Activated naive CD4-positive, alpha-beta T cell treated with anti-CD3 and anti-CD28 coated beads, Interleukin-2, amount 50 U/mL, for 24 hours (primary cell): ENCODE data around the gene STX12.

ENCODE experiments used
- H3K27ac Mint-ChIP-seq: one replicate; pipeline ENCODE4 v1.8.0; 2021; ENCODE audit warnings: mild to moderate bottlenecking, mixed read lengths
- H3K27me3 Mint-ChIP-seq: one replicate; pipeline ENCODE4 v1.8.0; 2021; ENCODE audit warnings: mixed read lengths
- H3K36me3 Mint-ChIP-seq: one replicate; pipeline ENCODE4 v1.8.0; 2021; ENCODE audit warnings: mixed read lengths
- H3K4me1 Mint-ChIP-seq: one replicate; pipeline ENCODE4 v1.8.0; 2021; ENCODE audit warnings: mixed read lengths
- H3K4me3 Mint-ChIP-seq: one replicate; pipeline ENCODE4 v1.8.0; 2021; ENCODE audit warnings: mild to moderate bottlenecking, mixed read lengths
- H3K9me3 Mint-ChIP-seq: one replicate; pipeline ENCODE4 v1.8.0; 2021; ENCODE audit warnings: mixed read lengths

Gene STX12

GRCh38 chr1:27772932-27773825 is at the start of gene STX12:
Gene STX12 (plus strand): TSS chr1:27773219. CDS start chr1:27773308, 89 bp downstream.
- H3K36me3 Mint-ChIP-seq = peaks cover 5% of the 10 kb centered on the region
- H3K9me3 Mint-ChIP-seq = no peaks in the 10 kb centered on the region
- H3K4me1 Mint-ChIP-seq = peaks cover 37% of the 10 kb centered on the region
- no peaks in the 10 kb centered on the region for H3K27me3 Mint-ChIP-seq
- peak within 1 kb of the TSS; percentile 93 for H3K4me3 Mint-ChIP-seq
- peak within 1 kb of the TSS; percentile 98 for H3K27ac Mint-ChIP-seq

- Mint-ChIP-seq H3K36me3 (peaks cover 6% of the 10 kb centered on the region), H3K9me3 (no peaks in the 10 kb centered on the region), H3K27ac (no peak overlapping the region), H3K27me3 (no peaks in the 10 kb centered on the region), H3K4me3 (peak overlapping the region; percentile 87), H3K4me1 (peaks cover 24% of the 10 kb centered on the region)
Measured at GRCh38 chr1:27724961-27725373, 48.1 kb upstream of the STX12 start.

- Mint-ChIP-seq H3K4me1 (peaks cover 25% of the 10 kb centered on the region), H3K9me3 (no peaks in the 10 kb centered on the region), H3K36me3 (peaks cover 7% of the 10 kb centered on the region), H3K27me3 (no peaks in the 10 kb centered on the region), H3K4me3 (peak within 1 kb of the TSS; percentile 87), H3K27ac (peak within 1 kb of the TSS; percentile 90)
Measured at GRCh38 chr1:27725374-27726172, 47.4 kb upstream of the STX12 start, which contains the start of gene FAM76A. Gene FAM76A (plus strand): TSS chr1:27725961. CDS start chr1:27726081, 120 bp downstream.

GRCh38 chr1:27726173-27727044 is 46.6 kb upstream of the STX12 start:
- Mint-ChIP-seq H3K27ac (peak overlapping the region; percentile 46), H3K4me1 (peaks cover 29% of the 10 kb centered on the region), H3K9me3 (no peaks in the 10 kb centered on the region), H3K4me3 (peak overlapping the region; percentile 84), H3K36me3 (peaks cover 11% of the 10 kb centered on the region), H3K27me3 (no peaks in the 10 kb centered on the region)

GRCh38 chr1:27727126-27727525 is 45.9 kb upstream of the STX12 start:
- Mint-ChIP-seq H3K4me1 (peaks cover 29% of the 10 kb centered on the region), H3K4me3 (peak overlapping the region; percentile 84), H3K9me3 (no peaks in the 10 kb centered on the region), H3K27me3 (no peaks in the 10 kb centered on the region), H3K27ac (no peak overlapping the region), H3K36me3 (peaks cover 11% of the 10 kb centered on the region)

GRCh38 chr1:27736252-27736651 is 36.8 kb upstream of the STX12 start:
- no peak overlapping the region for H3K27ac Mint-ChIP-seq
- H3K4me3 Mint-ChIP-seq = no peak overlapping the region
- H3K36me3 Mint-ChIP-seq = peaks cover 13% of the 10 kb centered on the region

GRCh38 chr1:27741121-27741520 is 31.9 kb upstream of the STX12 start:
- peaks cover 16% of the 10 kb centered on the region for H3K36me3 Mint-ChIP-seq
- no peak overlapping the region for H3K27ac Mint-ChIP-seq
- no peaks in the 10 kb centered on the region for H3K9me3 Mint-ChIP-seq
- H3K4me3 Mint-ChIP-seq = no peak overlapping the region
- H3K4me1 Mint-ChIP-seq = no peaks in the 10 kb centered on the region
- no peaks in the 10 kb centered on the region for H3K27me3 Mint-ChIP-seq

More at GRCh38 chr1:27736252-27736651, 36.8 kb upstream of the STX12 start:
- no peaks in the 10 kb centered on the region for H3K4me1 Mint-ChIP-seq
- H3K27me3 Mint-ChIP-seq = no peaks in the 10 kb centered on the region
- H3K9me3 Mint-ChIP-seq = no peaks in the 10 kb centered on the region

- no peaks in the 10 kb centered on the region for H3K27me3 Mint-ChIP-seq
- no peaks in the 10 kb centered on the region for H3K9me3 Mint-ChIP-seq
- no peaks in the 10 kb centered on the region for H3K4me1 Mint-ChIP-seq
- no peak overlapping the region for H3K4me3 Mint-ChIP-seq
- H3K36me3 Mint-ChIP-seq = peaks cover 14% of the 10 kb centered on the region
- H3K27ac Mint-ChIP-seq = no peak overlapping the region
Measured at GRCh38 chr1:27744556-27744955, 28.5 kb upstream of the STX12 start.

GRCh38 chr1:27745466-27745865 is 27.6 kb upstream of the STX12 start:
- no peaks in the 10 kb centered on the region for H3K27me3 Mint-ChIP-seq
- H3K4me3 Mint-ChIP-seq = no peak overlapping the region
- H3K9me3 Mint-ChIP-seq = no peaks in the 10 kb centered on the region
- H3K27ac Mint-ChIP-seq = peak overlapping the region; percentile 13
- H3K4me1 Mint-ChIP-seq = no peaks in the 10 kb centered on the region
- H3K36me3 Mint-ChIP-seq = peaks cover 16% of the 10 kb centered on the region

- Mint-ChIP-seq H3K27me3 (no peaks in the 10 kb centered on the region), H3K4me1 (no peaks in the 10 kb centered on the region), H3K27ac (no peak overlapping the region), H3K9me3 (no peaks in the 10 kb centered on the region), H3K36me3 (peaks cover 14% of the 10 kb centered on the region), H3K4me3 (no peak overlapping the region)
Measured at GRCh38 chr1:27752360-27752759, 20.7 kb upstream of the STX12 start.

GRCh38 chr1:27755286-27755685 is 17.7 kb upstream of the STX12 start:
- H3K27ac Mint-ChIP-seq = no peak overlapping the region
- no peak overlapping the region for H3K4me3 Mint-ChIP-seq
- no peaks in the 10 kb centered on the region for H3K9me3 Mint-ChIP-seq
- no peaks in the 10 kb centered on the region for H3K4me1 Mint-ChIP-seq
- H3K27me3 Mint-ChIP-seq = no peaks in the 10 kb centered on the region
- peaks cover 14% of the 10 kb centered on the region for H3K36me3 Mint-ChIP-seq

- H3K4me3 Mint-ChIP-seq = no peak overlapping the region
- H3K4me1 Mint-ChIP-seq = no peaks in the 10 kb centered on the region
- H3K36me3 Mint-ChIP-seq = peaks cover 12% of the 10 kb centered on the region
- H3K27me3 Mint-ChIP-seq = no peaks in the 10 kb centered on the region
- no peak overlapping the region for H3K27ac Mint-ChIP-seq
- H3K9me3 Mint-ChIP-seq = no peaks in the 10 kb centered on the region
Measured at GRCh38 chr1:27755865-27756264, 17.2 kb upstream of the STX12 start.

- peaks cover 8% of the 10 kb centered on the region for H3K36me3 Mint-ChIP-seq
- no peaks in the 10 kb centered on the region for H3K27me3 Mint-ChIP-seq
- H3K27ac Mint-ChIP-seq = no peak overlapping the region
- no peaks in the 10 kb centered on the region for H3K9me3 Mint-ChIP-seq
- H3K4me3 Mint-ChIP-seq = no peak overlapping the region
- H3K4me1 Mint-ChIP-seq = no peaks in the 10 kb centered on the region
Measured at GRCh38 chr1:27759236-27759635, 13.8 kb upstream of the STX12 start.

- no peaks in the 10 kb centered on the region for H3K9me3 Mint-ChIP-seq
- H3K27ac Mint-ChIP-seq = peak overlapping the region; percentile 69
- peaks cover 6% of the 10 kb centered on the region for H3K36me3 Mint-ChIP-seq
- H3K27me3 Mint-ChIP-seq = no peaks in the 10 kb centered on the region
- H3K4me1 Mint-ChIP-seq = no peaks in the 10 kb centered on the region
- H3K4me3 Mint-ChIP-seq = no peak overlapping the region
Measured at GRCh38 chr1:27760426-27760825, 12.6 kb upstream of the STX12 start.

- Mint-ChIP-seq H3K4me3 (no peak overlapping the region), H3K27ac (no peak overlapping the region), H3K4me1 (no peaks in the 10 kb centered on the region), H3K36me3 (peaks cover 6% of the 10 kb centered on the region), H3K27me3 (no peaks in the 10 kb centered on the region), H3K9me3 (no peaks in the 10 kb centered on the region)
Measured at GRCh38 chr1:27762033-27762432, 11.0 kb upstream of the STX12 start.
